ENCODE data around the gene C10orf67.
"Not testable (repeated sequence)": the region's sequence is repeated elsewhere in the genome, so short reads cannot be mapped to it uniquely, and the experiment has no call there.

C10orf67 gene

DNA sequence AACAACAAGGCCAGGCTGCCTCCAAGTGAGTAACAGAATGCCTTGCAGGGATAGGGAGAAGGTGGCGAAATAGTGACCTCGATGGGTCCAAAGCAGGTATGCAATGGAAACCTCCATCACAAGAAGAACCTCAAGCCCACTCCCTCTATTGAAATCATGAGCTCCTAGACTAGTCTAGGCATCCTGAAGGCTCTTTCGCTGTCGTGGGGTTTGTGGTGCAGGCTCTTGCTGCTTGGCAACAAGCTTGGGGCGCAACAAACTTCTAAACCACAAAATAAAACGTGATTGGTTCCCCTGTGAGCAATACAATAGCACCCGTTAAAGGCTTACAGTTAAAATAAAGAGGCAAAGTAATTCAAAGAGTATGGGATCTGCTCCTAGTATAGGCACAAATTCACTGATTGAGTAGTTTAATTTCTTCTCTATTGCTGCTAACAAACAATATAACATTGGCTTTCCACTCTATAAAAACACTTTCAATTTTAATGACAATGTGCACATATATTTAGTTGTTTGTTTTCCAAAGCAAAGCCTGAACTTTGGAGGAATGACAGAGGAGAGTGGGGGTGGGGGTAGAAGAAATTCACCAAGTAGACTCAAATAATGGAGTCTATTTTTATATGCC lies 64.1 kb downstream of the C10orf67 start:
- no peak for DNase-seq

DNA sequence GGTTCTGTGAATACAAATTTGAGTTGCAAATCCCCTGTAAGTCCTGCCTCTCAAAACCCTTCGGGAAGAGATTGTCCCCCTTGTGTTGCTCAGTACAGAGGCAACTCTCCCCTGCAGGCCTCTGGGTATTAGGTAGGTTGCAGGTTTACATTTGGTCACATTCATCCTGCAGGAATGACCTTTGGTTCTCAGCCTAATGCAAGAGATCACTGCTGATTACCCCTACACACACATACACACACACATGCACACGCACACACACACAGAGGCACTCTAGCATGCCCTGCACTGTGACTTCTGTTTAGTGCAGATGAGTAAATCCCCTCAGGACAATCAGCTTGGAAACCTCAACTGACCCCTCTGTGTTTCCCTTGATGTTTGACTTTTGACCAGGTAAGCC lies 69.2 kb downstream of the C10orf67 start:
- no peak for DNase-seq

DNA sequence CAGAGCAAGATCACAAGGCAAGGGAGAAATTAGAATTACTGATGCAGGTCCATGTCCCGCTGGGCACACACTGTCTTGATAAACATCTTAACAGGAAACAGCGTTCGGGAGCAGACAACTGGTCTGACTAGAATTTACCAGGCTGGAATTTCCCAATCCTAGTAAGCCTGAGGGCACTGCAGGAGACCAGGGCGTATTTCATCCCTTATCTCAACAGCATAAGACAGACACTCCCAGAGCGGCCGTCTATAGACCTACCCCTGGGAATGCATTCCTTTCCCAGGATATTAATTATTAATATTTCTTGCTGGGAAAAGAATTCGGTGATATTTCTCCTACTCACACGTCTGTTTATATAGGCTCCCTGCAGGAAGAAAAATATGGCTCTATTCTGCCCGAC lies 70.4 kb downstream of the C10orf67 start:
- not testable (repeated sequence) for DNase-seq

DNA sequence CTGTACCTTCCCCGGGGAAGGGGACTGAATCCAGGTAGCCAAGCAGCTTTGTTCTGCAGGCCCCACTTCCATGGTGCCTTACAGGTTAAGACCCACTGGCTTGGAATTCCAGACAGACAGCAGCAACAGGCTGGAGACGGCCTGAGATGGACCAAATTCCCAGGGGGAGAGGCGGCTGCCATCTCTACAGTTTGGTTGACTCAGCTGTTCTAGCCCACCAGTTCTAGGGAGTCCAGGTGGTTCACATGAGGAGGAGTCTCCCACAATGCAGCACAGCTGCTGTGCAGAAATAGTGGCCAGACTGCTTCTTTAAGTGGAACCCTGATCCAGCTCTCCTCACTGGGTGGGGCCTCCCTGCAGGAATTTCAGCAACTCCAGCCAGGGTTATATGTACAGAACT lies 74.1 kb downstream of the C10orf67 start:
- no peak for DNase-seq

DNA sequence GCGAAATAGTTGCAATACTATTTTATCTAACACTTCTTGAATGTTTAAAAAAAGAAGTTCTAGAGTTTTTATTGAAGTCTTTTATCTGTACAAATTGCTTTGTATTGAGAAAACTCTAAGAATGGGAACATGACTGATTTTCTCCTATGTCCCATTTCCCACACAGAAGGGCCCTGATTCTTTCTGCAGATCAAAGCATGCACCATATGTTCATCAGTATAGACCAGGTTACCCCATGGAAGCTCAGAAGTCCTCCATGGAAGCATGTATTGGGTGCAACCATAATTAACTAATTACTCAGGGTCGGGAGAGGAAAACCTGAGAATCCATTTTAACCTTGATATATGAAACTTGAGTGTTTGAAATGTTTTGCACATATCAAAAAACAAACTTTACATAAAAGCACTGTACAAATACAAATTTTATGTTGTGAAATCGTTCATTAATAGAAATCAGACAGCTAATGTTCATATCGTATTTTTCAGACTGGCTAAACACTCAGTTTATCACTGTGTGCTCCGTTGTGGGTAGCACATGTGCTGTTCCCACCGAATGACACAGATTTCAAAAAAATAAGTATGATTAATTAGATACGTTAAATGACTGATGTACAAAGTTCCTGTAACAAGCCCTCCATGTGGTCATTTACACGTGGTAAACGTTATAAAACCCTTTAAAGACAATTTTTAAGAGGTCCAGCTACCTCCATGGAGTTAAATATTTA lies 81.0 kb downstream of the C10orf67 start:
- DNase-seq = no peak

DNA sequence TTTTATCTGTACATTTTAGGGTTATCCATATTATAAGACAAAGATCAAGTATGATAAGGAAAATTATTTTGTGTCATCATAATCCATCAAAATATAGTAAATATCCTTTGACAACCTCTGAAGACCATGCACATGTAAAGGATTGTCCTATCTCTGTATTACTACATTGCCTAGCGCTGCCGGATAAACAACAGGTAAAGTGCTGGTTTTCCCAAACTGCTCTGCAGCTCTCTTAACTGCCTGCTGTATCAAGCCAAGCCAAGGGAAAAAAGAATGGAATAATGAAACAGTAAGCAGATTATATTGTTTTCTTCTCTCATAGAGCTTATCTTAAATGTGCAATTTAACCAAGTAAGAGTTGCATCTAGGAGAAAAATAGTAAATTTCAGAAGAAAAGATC lies 81.7 kb downstream of the C10orf67 start:
- DNase-seq = no peak

DNA sequence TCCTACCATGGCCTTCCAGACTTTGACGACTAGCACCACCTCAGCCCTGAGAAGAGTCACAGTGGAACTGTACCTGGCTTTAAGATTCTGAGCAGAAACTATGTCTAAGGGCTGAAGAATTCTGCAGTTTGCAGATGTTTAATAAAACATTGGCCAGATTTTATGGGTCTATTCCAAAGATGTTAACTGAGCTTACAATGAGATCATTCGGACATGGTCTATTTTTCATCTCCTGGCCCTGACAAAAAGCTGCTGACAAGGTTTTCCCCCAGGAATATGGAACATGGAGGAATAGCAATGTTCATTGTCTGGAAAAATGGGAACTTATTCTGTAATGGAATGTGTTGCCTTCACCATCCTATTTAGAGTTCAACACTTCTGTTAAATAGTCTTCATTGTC lies 86.1 kb downstream of the C10orf67 start:
- DNase-seq = no peak

DNA sequence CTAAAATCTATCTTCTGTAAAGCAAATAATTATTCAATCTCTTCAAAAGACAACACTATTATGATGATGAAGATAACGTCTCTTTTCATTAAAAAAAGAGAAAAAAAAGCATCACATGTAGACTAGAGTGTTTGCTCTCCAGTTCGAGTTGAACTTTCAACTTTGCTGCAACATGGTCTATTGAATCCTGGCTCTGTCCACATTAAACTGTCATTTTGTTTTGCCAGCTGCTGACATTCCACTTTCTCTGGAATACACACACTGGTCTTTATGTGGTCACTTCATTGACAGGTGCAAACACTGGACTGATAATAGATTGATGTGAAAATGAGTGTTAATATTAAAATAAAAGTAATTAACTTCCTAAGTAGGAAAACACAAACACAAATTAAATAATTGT lies 90.8 kb downstream of the C10orf67 start:
- no peak for DNase-seq

DNA sequence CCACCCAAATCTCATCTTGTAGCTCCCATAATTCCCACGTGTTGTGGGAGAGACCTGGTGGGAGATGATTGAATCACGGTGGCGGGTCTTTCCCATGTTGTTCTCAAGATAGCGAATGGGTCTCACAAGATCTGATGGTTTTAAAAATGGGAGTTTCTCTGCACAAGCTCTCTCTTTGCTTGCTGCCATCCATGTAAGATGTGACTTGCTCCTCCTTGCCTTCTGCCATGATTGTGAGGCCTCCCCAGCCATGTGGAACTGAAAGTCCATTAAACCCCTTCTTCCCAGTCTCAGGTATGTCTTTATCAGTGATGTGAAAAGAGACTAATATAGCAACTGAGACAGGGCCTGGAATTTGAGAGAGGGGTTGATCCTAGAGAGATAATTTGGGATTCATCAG lies 91.7 kb downstream of the C10orf67 start:
- not testable (repeated sequence) for DNase-seq

DNA sequence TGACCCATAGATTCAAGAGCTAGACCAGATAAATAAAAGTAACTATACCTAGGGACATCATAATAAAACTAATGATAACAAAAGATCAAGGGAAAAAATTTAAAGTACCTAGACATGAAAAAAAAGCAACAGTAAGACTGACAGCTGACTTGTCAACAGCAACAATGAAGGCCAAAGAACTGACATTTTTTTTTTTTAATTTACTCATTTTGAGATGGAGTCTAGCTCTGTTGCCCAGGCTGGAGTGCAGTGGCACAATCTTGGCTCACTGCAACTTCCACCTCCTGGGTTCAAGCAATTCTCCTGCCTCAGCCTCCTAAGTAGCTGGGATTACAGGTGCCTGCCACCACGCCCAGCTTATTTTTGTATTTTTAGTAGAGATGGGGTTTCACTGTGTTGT lies 102.8 kb downstream of the C10orf67 start:
- not testable (repeated sequence) for DNase-seq

DNA sequence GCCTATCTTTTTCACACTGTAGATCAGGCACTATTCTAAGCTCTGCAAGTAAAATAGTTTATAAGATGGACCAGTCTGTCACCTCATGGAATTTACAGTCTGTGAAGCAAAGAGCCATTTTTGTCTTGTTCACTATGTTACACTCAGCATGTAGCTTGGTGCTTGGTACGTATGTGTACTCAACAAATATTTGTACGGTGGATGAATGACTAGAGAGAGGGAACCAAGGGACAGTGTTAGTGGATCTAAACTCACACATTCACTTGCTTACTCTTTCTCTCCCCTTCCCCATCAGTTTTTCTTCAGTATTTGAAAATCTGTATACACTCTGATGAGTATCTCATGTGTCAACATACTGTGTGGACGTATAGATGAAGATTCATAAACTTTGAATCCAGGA lies 106.6 kb downstream of the C10orf67 start:
- no peak for DNase-seq

DNA sequence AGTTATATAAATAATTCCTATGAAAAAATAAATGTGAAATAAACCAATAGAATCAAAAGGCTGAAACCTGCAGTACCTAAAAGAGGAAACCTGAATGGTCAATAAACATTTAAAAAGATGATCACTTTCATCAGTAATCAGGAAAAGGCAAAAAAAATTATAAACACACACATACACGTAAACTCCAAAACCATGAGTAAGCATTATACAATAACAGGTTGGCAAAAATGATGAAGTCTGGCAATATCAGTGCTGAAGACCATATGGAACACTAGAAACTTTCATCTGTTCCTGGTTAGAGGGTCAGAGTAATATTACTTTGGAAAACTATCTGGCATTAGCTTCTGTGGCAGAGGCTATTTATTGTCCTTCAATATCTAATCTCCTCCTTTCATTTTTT lies 114.0 kb downstream of the C10orf67 start:
- DNase-seq = no peak

DNA sequence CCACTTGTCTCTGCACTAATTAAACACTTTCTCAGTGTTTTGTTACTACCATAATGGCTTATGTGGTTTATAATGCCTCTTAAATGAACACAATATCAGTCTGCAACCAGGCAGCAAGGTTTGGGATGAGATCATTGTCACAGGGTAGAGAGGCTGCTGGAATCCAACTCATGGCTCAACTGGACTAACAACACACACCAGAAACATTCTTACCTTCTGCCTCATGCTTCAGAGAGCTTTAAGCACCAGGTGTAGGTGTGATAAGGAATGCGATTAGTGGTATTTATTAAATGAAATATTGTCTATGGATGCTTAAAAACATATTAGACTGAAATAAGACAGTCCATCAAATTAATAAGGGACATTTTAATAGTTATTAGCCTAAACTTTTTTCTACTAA lies 127.1 kb downstream of the C10orf67 start:
- DNase-seq = no peak

DNA sequence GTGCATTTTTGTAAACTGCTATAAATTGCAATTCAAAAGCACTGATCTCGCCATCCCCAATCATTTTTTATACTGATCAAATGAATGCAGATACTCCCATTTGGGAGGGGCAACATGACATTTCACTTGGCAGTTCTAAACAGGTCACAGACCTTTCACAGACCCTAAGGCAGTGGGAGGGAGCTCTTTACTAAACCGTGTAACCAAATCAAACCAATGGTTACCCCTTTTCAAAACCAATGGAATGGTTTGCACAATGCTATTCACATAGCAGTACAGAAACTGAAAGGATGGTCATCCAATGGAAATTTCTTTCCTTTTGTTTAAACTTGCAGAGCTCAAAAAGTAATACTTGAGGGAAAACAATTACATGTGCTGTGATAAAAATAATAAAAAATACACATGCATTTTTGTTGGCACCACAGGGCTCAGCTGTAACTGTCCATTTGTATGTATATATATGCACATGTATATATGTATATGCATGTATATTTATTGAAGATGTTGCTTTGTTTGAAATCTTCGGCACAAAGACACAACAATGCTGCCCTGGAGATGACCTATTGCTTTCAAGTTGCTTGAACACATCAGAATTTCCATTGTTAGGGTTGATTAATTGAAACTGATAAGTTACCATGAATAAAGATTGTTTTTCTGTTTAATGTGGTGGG lies 138.5 kb downstream of the C10orf67 start:
- DNase-seq = no peak

DNA sequence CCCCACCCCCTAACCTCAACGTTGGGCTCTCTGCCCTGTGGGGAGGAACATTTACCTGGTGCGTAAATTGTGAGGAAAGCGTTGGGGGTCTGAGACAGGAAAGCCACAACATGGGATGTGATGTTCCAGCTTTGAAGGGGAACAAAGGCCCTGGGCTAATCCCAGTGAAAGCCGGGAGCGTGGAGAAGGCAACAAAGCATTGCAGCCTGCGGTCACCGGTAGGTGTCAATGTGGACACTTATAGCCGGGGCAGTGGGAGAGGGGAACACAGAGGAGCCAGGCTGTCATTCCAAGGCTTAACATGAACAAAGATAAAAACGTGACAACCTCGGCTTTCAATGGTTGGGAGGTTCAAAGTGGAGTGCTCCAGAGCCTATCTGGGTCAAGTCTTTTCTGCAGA lies 139.8 kb downstream of the C10orf67 start:
- DNase-seq = no peak

DNA sequence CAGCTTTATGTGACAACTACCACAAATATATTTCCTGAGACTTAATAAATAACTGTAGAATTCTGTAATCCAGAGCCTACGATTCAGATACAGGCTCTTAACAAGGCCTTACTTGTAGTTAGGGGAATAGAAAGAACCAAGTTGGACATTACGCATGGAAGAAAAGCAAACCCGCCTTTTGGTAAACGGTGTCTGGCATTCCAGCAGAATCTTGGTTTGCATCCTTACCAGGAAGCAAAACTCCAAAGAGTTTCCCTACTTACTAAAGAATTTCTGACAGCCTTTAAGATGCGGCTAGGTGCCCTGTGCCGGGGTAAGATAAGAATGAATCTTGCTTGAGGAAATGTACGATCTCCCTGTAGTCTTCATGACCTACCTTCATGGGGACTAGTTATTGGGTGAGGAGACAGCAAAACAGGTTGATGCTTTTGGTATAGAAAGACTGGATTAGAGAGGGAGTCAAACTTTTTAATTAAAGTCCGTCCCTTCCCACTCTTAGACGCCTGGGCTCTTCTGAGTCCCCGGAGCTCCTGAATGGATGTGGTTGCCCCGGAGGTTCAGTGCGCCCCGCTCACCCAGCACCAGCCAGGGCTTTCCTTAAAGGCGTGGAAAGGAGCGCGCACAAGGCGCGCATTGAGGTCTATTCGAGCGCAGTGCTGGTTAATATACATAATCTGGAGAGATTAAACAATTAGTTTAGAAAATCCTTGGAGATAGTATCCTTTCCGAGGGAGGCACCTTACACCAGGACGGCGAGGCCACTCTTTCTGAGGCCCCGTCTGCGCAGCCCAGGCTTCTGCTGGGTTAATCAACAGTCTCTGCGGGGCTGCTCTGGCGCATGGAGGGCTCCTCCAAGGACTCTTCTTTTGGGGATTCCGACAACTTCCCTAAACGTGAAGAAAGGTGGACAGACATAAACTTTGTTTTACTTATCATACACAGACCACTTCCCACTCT lies 140.9 kb downstream of the C10orf67 start:
- no peak for DNase-seq

DNA sequence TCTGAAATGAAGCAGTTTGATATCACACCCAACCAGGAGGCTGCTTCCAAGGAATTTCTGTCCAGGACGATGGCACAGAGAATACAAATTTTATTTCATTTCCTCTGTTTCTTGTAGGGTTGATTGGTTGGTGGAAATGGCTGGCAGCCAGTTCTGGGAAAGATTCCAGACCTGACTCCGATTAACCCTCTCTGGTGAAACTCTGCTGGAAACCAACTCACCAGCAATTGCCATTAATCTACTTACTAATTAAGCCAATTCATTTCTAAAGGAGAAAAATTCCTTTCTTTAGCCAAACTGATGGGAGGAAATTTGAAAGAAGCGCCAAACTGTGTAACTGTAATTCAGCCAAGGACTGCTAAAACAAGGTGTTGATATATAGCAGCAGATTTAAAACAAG lies 141.8 kb downstream of the C10orf67 start:
- peak in 2 of 56 donors; percentile 4 to 15 for DNase-seq

DNA sequence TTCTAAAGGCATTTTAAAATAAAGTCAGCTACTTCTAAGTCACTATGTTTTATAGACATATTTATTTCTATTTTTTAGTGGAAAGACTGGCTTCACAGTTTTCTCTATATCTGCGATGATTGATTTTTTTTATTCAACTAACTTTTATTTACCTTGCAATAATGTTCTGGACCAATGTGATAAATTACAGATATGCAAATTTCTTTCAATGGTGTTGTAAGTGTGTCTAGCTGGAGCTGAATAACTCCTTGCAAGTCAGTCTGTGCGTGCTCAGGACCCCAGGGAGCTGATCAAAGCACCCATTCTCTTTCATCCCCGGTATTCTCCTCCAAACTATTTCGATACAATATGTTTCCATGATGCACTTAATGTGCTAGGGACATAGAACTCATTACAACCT lies 142.8 kb downstream of the C10orf67 start:
- DNase-seq = no peak

DNA sequence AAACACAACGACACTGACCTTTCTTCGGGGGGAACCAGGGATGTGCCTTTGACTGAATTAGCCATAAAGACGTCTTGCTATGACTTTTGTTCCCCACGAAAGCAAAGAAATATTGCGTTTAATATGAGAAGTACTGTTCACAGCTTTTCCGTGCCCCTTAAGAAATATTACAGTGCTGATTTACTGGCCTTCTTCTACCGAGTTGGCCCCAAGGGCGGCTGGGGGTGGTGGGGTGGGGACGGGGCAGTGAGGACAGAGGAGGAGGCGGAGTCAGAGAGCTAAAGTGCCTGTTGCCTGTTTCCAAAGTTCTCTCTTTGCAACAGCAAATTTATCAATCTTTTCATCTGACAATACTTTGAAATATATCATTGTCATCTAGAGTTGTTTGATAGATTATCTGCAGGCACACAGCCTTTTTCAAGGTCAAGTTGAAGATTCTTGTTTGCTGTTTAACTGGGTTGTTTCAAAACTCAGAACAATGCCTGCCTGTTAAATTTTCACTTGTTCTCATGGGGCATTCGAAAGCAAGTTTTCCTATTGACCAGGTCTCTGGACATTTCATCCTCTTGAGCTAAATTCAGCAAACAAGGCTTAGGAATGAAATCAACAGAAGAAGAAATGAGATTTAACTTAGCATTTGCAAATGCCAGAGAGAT lies 143.5 kb downstream of the C10orf67 start:
- DNase-seq = no peak

DNA sequence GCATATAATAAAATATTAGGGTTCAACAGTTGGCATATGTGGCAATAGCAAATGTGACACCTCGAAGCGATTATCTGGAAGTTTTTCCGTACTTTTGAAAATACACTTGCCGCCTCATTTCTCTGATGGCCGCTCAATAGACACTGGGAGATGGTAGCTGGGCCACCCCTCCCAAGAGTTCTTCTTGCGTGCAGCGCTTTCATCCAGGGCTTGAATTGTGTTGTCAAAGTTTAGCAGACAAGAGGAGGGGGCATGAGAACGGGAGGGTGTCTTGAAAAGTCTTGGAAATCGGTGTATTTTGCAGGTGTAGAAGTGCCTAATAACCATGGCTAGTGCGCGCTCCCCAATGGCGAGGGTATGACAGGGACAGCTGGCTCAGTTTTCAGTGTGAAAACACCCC lies 144.0 kb downstream of the C10orf67 start:
- DNase-seq = no peak
